ENCODE data around the gene SUSD1. TPM values are rescaled to one million over a fixed set of nuclear protein-coding genes. Genes with fewer than 3 reads are reported as not detected.

Gene SUSD1
- polyA plus RNA-seq, 1 of the 3 experiments (the other 2 are of a cell fraction), result 8.2 TPM

DNA sequence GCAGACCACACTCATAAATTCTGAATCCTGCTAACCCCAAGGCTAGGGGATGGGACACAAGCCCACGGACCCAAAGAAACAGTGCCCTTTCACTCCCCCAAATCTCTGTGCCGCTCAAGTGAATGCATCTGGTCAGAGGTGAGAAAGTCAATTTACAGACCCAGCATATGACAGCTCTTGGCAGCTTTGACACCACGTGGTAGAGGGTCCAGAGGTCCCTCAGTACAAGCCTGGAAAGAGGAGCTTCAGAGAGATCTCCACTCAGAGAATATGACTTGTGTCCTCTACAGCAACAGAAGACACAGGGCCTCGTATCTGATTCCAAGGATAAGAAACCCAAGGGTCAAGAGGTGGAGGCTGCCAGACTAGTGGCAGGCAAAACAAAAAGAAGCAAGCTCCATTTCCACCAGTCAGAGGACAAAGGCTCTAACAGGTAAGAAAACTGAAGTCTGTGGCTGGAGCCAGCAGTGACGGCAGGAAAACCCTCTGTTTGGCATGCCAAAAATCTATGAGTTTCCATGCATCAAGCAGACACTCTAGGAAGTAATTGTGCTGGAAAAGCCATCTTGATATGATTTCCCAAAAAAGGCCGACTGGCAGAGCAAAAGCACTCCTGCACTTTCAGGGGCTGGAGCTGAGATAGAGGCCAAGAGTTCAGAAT is 139.8 kb downstream of the SUSD1 start:
- ChIA-PET CTCF (interaction anchor here (0.9 to 1.0 kb wide), 3 partner anchors 9 to 39 kb away, joined by 3 to 4 read pairs (median 3); no protein-coding TSS in a partner anchor), POLR2A (no interaction called here)
- H3K4me2 ChIP-seq, result no peak overlapping the region
- WGBS (ENCODE audit: low lambda C conversion rate), result 71% methylated on average over 5 of the region's 6 CpGs
- no peak overlapping the region for H3K27ac ChIP-seq (ENCODE audit: low read depth in 2 of 2, low read length in 1 of 2)
- H3K4me3 ChIP-seq (ENCODE audit: low read depth in 2 of 2, low read length in 1 of 2), result no peak overlapping the region
- H3F3A ChIP-seq (replicated peaks; ENCODE audit: insufficient read depth), result peaks cover 15% of the 10 kb centered on the region
- DNase-seq, result no peak
- H3K9me2 ChIP-seq, result no peaks in the 10 kb centered on the region
- no peaks in the 10 kb centered on the region for H4K20me1 ChIP-seq (ENCODE audit: insufficient read depth)
- no peaks in the 10 kb centered on the region for H3K27me3 ChIP-seq (ENCODE audit: insufficient read depth)
- H3K9me3 ChIP-seq, result no peaks in the 10 kb centered on the region
- H3K36me3 ChIP-seq (replicated peaks in 1 of 2; ENCODE audit: control insufficient read depth in 1 of 2, insufficient read depth in 2 of 2, low read length in 1 of 2), result no peaks in the 10 kb centered on the region
- peaks cover 0 to 26% of the 10 kb centered on the region in 2 experiments for H3K4me1 ChIP-seq (ENCODE audit: control insufficient read depth in 1 of 2, insufficient read depth in 2 of 2, low read depth in 1 of 2, low read length in 1 of 2)
- H3K79me2 ChIP-seq (ENCODE audit: insufficient read depth), result no peaks in the 10 kb centered on the region
- no peak overlapping the region for H3K9ac ChIP-seq
- TF ChIP-seq RCOR1 (IDR thresholded peaks at IDR 0.05; ENCODE audit: low read length), result no peak
- no peak for TF ChIP-seq CTCF (IDR thresholded peaks at IDR 0.05)
- TF ChIP-seq SIN3A (IDR thresholded peaks at IDR 0.05; ENCODE audit: borderline replicate concordance, low read depth, low read length), result no peak
- TF ChIP-seq TCF12 (IDR thresholded peaks at IDR 0.05), result no peak
- no peak for TF ChIP-seq SMC3 (IDR thresholded peaks at IDR 0.05; ENCODE audit: low read depth, low read length)
- no peak for TF ChIP-seq MAX (IDR thresholded peaks at IDR 0.05; ENCODE audit: low read depth)
- no peak for TF ChIP-seq RXRA (IDR thresholded peaks at IDR 0.05; ENCODE audit: borderline replicate concordance, low read depth)
- TF ChIP-seq MXI1 (IDR thresholded peaks at IDR 0.05; ENCODE audit: low read depth, low read length), result no peak
- TF ChIP-seq USF2 (IDR thresholded peaks at IDR 0.05; ENCODE audit: borderline replicate concordance, low read depth, low read length), result no peak
- H2AFZ ChIP-seq (ENCODE audit: low read depth), result no peak overlapping the region

GRCh38 chr9:112034216-112034611 is 140.9 kb downstream of the SUSD1 start:
- POLR2A ChIA-PET, result no interaction called here
- Histone ChIP-seq H3K4me1 (ENCODE audit: control insufficient read depth in 1 of 2, insufficient read depth in 2 of 2, low read depth in 1 of 2, low read length in 1 of 2) (peaks cover 0 to 34% of the 10 kb centered on the region in 2 experiments), H3K9ac (no peak overlapping the region), H3K79me2 (ENCODE audit: insufficient read depth) (no peaks in the 10 kb centered on the region), H3K27me3 (ENCODE audit: insufficient read depth) (no peaks in the 10 kb centered on the region), H3K9me2 (no peaks in the 10 kb centered on the region), H4K20me1 (ENCODE audit: insufficient read depth) (no peaks in the 10 kb centered on the region), H3K36me3 (replicated peaks in 1 of 2; ENCODE audit: control insufficient read depth in 1 of 2, insufficient read depth in 2 of 2, low read length in 1 of 2) (no peaks in the 10 kb centered on the region), H3K9me3 (no peaks in the 10 kb centered on the region), H2AFZ (ENCODE audit: low read depth) (no peak overlapping the region), H3K4me3 (ENCODE audit: low read depth in 2 of 2, low read length in 1 of 2) (no peak overlapping the region), H3K27ac (ENCODE audit: low read depth in 2 of 2, low read length in 1 of 2) (peak overlapping the region in 1 of 2 experiments; percentile 37; a peak in 2 of 4 replicates), H3F3A (replicated peaks; ENCODE audit: insufficient read depth) (peaks cover 15% of the 10 kb centered on the region), H3K4me2 (no peak overlapping the region)
- TF ChIP-seq, protein P1, sequence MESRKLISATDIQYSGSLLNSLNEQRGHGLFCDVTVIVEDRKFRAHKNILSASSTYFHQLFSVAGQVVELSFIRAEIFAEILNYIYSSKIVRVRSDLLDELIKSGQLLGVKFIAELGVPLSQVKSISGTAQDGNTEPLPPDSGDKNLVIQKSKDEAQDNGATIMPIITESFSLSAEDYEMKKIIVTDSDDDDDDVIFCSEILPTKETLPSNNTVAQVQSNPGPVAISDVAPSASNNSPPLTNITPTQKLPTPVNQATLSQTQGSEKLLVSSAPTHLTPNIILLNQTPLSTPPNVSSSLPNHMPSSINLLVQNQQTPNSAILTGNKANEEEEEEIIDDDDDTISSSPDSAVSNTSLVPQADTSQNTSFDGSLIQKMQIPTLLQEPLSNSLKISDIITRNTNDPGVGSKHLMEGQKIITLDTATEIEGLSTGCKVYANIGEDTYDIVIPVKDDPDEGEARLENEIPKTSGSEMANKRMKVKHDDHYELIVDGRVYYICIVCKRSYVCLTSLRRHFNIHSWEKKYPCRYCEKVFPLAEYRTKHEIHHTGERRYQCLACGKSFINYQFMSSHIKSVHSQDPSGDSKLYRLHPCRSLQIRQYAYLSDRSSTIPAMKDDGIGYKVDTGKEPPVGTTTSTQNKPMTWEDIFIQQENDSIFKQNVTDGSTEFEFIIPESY (IDR thresholded peaks at IDR 0.05; ENCODE audit: borderline replicate concordance, low read depth), result no peak
- 0 out of 2 replicates have a peak, but pooled peaks have one; percentile 13 for TF ChIP-seq NFIC (IDR thresholded peaks at IDR 0.05; ENCODE audit: borderline replicate concordance)
- no peak for DNase-seq
- CTCF ChIA-PET, result interaction anchor here (1.0 kb wide), 1 partner anchor 34 kb away, joined by 3 read pairs; no protein-coding TSS in a partner anchor
- WGBS (ENCODE audit: low lambda C conversion rate), result 90% methylated on average over 2 of the region's 2 CpGs

Measured in SK-N-SH (cell line).